Smooth muscle cell (in vitro differentiated cells): ENCODE measurements around the gene ITIH5. TPM values are rescaled to one million over a fixed set of nuclear protein-coding genes. Genes with fewer than 3 reads are reported as not detected.
"Not testable (repeated sequence)": the region's sequence is repeated elsewhere in the genome, so short reads cannot be mapped to it uniquely, and the experiment has no call there.

Experiments used
- DNase-seq: peaks from one replicate; lab custom pipeline; 2025; ENCODE audit not compliant: unreplicated experiment; lab: John Stamatoyannopoulos, UW
- H2AFZ ChIP-seq: fragments of 200-600 bp; sonication (generic); 2 replicates; pipeline ENCODE4 v1.6.0; 2016; ENCODE audit warnings: antibody characterized with exemption, low read depth, mild to moderate bottlenecking
- H3F3A ChIP-seq: fragments of 200-600 bp; sonication (generic); 2 replicates; pipeline ENCODE4 v1.6.0; 2017; ENCODE audit warnings: antibody characterized with exemption, low read depth
- H3K27ac ChIP-seq: fragments of 200-600 bp; sonication (generic); 2 replicates; pipeline ENCODE4 v1.5.1; 2016; ENCODE audit warnings: low read depth, mild to moderate bottlenecking
- H3K27me3 ChIP-seq: fragments of 200-600 bp; sonication (generic); 2 replicates; pipeline ENCODE4 v1.6.1; 2016; ENCODE audit warnings: low read depth, mild to moderate bottlenecking
- H3K36me3 ChIP-seq: fragments of 200-600 bp; sonication (generic); 2 replicates; pipeline ENCODE4 v1.5.1; 2016; ENCODE audit warnings: low read depth
- H3K4me1 ChIP-seq: fragments of 200-600 bp; sonication (generic); 2 replicates; pipeline ENCODE4 v1.5.1; 2016; ENCODE audit warnings: low read depth
- H3K4me2 ChIP-seq: fragments of 200-600 bp; sonication (generic); 2 replicates; pipeline ENCODE4 v1.6.0; 2016; ENCODE audit warnings: mild to moderate bottlenecking
- H3K4me3 ChIP-seq: fragments of 200-600 bp; sonication (generic); 2 replicates; pipeline ENCODE4 v1.5.1; 2016; ENCODE audit warnings: mild to moderate bottlenecking
- H3K79me2 ChIP-seq: fragments of 200-600 bp; sonication (generic); 2 replicates; pipeline ENCODE4 v1.6.0; 2016; ENCODE audit warnings: low read depth, mild to moderate bottlenecking
- H3K9ac ChIP-seq: fragments of 200-600 bp; sonication (generic); 2 replicates; pipeline ENCODE4 v1.6.0; 2016; ENCODE audit warnings: low read depth
- H3K9me3 ChIP-seq: fragments of 200-600 bp; sonication (generic); replicated peaks from 2 replicates; pipeline ENCODE4 v1.5.1; 2016; ENCODE audit warnings: low read depth
- H4K20me1 ChIP-seq: fragments of 200-600 bp; sonication (generic); 2 replicates; pipeline ENCODE4 v1.6.0; 2016; ENCODE audit warnings: low read depth
- WGBS: methylation state at CpG from one replicate; pipeline ENCODE4 v1.1.7; 2016; ENCODE audit warnings: low lambda C conversion rate; 5-methylcytosine and 5-hydroxymethylcytosine counted together
- polyA plus RNA-seq: library from polyadenylated mRNA; unstranded; fragments of >200 nt; fragmentation: Nextera tagmentation; extraction: Ambion mirVana; gene quantifications from 2 replicates; pipeline ENCODE4 v1.2.1, GENCODE V29; 2016
- total RNA-seq: library from RNA; depleted of rRNA; stranded (reverse); fragments of >200 nt; gene quantifications from 2 replicates; pipeline ENCODE4 v1.2.3, GENCODE V29; 2014
- TF ChIP-seq, protein P1 (sequence below): fragments of 200-600 bp; sonication (generic); IDR thresholded peaks from 2 replicates; pipeline ENCODE4 v1.5.1; 2017; ENCODE audit warnings: borderline replicate concordance, mild to moderate bottlenecking, antibody characterized with exemption; ENCODE audit not compliant: insufficient read depth, poor library complexity, severe bottlenecking

The ITIH5 gene
- total and polyA plus RNA-seq, 2 experiments from 2014 or later, result 9.1 to 12.6 TPM

- TF ChIP-seq, protein P1, sequence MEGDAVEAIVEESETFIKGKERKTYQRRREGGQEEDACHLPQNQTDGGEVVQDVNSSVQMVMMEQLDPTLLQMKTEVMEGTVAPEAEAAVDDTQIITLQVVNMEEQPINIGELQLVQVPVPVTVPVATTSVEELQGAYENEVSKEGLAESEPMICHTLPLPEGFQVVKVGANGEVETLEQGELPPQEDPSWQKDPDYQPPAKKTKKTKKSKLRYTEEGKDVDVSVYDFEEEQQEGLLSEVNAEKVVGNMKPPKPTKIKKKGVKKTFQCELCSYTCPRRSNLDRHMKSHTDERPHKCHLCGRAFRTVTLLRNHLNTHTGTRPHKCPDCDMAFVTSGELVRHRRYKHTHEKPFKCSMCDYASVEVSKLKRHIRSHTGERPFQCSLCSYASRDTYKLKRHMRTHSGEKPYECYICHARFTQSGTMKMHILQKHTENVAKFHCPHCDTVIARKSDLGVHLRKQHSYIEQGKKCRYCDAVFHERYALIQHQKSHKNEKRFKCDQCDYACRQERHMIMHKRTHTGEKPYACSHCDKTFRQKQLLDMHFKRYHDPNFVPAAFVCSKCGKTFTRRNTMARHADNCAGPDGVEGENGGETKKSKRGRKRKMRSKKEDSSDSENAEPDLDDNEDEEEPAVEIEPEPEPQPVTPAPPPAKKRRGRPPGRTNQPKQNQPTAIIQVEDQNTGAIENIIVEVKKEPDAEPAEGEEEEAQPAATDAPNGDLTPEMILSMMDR, result no peak
- no peak for DNase-seq
These were observed 29.8 kb upstream of the ITIH5 start for GRCh38 chr10:7696545-7696944.

DNA sequence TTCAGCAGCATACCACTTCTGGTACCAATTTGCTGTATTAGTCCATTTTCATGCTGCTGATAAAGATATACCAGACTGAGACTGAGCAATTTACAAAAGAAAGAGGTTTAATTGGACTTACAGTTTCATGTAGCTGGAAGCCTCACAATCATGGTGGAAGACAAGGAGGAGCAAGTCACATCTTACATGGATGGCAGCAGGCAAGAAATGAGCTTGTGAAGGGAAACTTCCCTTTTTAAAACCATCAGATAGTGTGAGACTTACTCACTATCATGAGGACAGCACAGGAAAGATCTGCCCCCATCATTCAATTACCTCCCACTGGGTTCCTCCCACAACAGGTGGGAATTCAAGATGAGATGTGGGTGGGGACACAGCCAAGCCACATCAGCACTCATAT, 26.4 kb upstream of the ITIH5 start:
- not testable (repeated sequence) for H3F3A ChIP-seq, H3K79me2 ChIP-seq, H3K36me3 ChIP-seq, H3K9ac ChIP-seq, H3K4me1 ChIP-seq, H3K4me2 ChIP-seq, DNase-seq, H2AFZ ChIP-seq, H4K20me1 ChIP-seq, H3K27me3 ChIP-seq, H3K4me3 ChIP-seq, H3K9me3 ChIP-seq, H3K27ac ChIP-seq

More at GRCh38 chr10:7696545-7696944, 29.8 kb upstream of the ITIH5 start:
- Histone ChIP-seq H3K27me3 (peaks cover 11% of the 10 kb centered on the region), H3K79me2 (no peaks in the 10 kb centered on the region), H3K4me2 (no peak overlapping the region), H3K4me1 (no peaks in the 10 kb centered on the region), H3K9ac (no peak overlapping the region), H3K36me3 (no peaks in the 10 kb centered on the region), H3K27ac (no peak overlapping the region), H3K9me3 (no peaks in the 10 kb centered on the region), H2AFZ (no peak overlapping the region), H3K4me3 (no peak overlapping the region), H4K20me1 (no peaks in the 10 kb centered on the region), H3F3A (no peaks in the 10 kb centered on the region)
- WGBS, result 91% methylated on average over 3 of the region's 3 CpGs

DNA sequence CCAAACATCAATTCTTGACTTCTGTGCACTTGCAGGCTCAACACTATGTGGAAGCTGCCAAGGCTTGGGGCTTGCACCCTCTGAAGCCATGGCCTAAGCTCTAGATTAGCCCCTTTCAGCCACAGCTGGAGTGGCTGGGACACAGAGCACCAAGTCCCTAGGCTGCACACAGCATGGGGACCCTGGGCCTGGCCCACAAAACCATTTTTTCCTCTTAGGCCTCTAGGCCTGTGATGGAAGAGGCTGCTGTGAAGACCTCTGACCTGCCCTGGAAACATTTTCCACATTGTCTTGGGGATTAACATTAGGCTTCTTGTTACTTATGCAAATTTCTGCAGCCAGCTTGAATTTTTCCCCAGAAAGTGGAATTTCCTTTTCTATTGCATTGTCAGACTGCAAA, 25.6 kb upstream of the ITIH5 start:
- not testable (repeated sequence) for H3F3A ChIP-seq, H3K4me3 ChIP-seq, H3K9ac ChIP-seq, H3K9me3 ChIP-seq, H2AFZ ChIP-seq, H3K4me1 ChIP-seq, H3K36me3 ChIP-seq, H3K27me3 ChIP-seq, H3K79me2 ChIP-seq, H4K20me1 ChIP-seq, H3K4me2 ChIP-seq, DNase-seq, H3K27ac ChIP-seq

DNA sequence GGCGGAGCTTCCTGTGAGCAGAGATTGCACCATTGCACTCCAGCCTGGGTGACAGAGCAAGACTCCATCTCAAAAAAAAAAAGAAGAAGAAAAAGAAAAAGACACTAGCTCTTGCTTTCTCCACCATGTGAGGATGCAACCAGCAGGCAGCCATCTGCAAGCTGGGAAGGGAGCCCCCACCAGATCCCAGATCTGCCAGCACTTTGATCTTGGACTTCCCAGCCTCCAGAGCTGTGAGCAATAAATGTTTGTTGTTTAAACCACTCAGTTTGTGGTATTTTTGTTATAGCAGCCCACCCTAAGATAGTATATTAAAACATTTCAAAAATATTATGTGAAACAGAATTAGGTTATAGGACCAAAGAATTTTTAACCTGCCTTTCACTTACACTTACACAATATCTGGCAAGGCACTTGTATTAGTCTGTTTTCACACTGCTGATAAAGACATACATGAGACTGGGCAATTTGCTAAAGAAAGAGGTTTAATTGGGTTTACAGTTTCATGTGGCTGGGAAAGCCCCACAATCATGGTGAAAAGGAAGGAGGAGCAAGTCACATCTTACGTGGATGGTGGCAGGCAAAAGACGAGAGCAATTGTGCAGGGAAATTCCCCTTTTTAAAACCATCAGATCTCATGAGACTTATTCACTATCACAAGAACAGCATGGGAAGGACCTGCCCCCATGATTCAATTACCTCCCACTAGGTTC, 24.3 kb upstream of the ITIH5 start:
- WGBS, result 88% methylated on average over 3 of the region's 3 CpGs
- not testable (repeated sequence) for H3K9ac ChIP-seq

DNA sequence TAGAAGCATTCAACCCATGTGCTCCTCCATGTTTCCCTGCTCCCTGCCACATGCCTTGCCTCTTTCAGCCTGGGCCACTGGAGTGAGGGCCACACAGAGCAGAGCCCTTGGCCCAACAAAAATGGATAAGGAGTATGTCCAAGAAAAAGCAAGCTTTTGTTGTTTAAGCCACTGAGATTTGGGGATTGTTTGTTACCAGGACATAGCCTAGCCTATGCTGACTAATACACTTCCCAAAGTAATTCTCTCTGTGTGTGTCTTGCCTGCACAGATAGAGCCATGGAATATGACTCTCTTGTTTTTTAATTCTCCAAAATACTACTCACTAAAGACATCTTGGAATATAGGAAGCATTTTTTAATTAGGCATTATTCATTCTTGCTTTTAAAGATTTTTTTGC, 22.8 kb upstream of the ITIH5 start:
- no peaks in the 10 kb centered on the region for H3K4me1 ChIP-seq
- TF ChIP-seq, protein P1, result no peak

More for the DNA sequence above, 24.3 kb upstream of the ITIH5 start:
- H3K36me3 ChIP-seq, H3K4me2 ChIP-seq, H2AFZ ChIP-seq, H3K4me1 ChIP-seq, H3K27ac ChIP-seq, H3K9me3 ChIP-seq, DNase-seq, H3F3A ChIP-seq, H3K4me3 ChIP-seq, H3K79me2 ChIP-seq, H4K20me1 ChIP-seq, H3K27me3 ChIP-seq: not testable (repeated sequence)

More for the DNA sequence above, 22.8 kb upstream of the ITIH5 start:
- Histone ChIP-seq H3K27ac (no peak overlapping the region), H3K79me2 (no peaks in the 10 kb centered on the region), H3F3A (no peaks in the 10 kb centered on the region), H2AFZ (no peak overlapping the region), H3K4me2 (no peak overlapping the region), H3K4me3 (no peak overlapping the region), H4K20me1 (no peaks in the 10 kb centered on the region), H3K36me3 (no peaks in the 10 kb centered on the region), H3K27me3 (no peaks in the 10 kb centered on the region), H3K9ac (no peak overlapping the region), H3K9me3 (no peaks in the 10 kb centered on the region)
- no peak for DNase-seq
